ENCODE measurements around the gene L3MBTL4.
"Not testable (repeated sequence)": the region's sequence is repeated elsewhere in the genome, so short reads cannot be mapped to it uniquely, and the experiment has no call there.

The L3MBTL4 gene

DNA sequence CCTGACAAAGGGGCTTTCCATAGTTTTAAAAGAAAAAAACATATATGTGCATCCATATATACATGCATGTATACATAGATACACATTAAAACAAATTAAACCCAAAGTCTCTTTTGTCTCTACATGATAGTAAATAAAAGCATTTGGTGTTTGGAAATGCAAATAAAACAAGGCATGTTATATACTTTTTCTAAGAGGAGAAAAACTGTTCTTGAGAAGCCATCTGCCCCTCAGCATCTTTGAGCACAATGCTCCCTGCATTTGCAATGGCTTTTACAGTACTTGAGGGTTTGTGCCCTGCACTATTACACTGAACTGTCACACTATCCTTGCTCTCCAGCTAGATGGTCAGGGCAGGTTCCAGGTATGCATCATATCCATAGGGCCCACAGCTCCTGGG, 210.2 kb downstream of the L3MBTL4 start:
- H3K4me3 ChIP-seq (ENCODE audit: low read depth, low read length), result no peak overlapping the region

GRCh38 chr18:6203791-6204190, 210.9 kb downstream of the L3MBTL4 start:
- H3K4me3 ChIP-seq (ENCODE audit: low read depth, low read length), result no peak overlapping the region

DNA sequence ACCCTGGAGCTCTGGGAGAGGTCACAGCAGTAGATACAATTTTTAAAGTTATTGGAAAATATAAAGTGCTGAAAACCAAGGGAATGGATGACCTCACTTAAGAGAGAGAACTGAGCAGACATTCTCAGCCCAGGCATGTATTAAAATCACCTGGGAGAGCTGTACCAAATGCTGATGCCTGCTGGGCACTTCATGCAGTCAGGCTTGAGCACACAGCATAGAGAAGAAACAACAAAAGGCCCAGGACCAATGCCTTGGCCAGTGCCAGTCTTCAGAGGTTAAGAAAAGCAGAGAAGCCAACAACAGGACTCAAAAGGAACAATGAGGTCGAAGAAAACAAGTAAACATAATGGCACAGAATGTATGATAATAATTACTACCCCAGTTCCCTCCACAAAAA, 211.8 kb downstream of the L3MBTL4 start:
- no peak overlapping the region for H3K4me3 ChIP-seq (ENCODE audit: low read depth, low read length)

GRCh38 chr18:6200204-6200774, 214.4 kb downstream of the L3MBTL4 start:
- no peak overlapping the region for H3K4me3 ChIP-seq (ENCODE audit: low read depth, low read length)

DNA sequence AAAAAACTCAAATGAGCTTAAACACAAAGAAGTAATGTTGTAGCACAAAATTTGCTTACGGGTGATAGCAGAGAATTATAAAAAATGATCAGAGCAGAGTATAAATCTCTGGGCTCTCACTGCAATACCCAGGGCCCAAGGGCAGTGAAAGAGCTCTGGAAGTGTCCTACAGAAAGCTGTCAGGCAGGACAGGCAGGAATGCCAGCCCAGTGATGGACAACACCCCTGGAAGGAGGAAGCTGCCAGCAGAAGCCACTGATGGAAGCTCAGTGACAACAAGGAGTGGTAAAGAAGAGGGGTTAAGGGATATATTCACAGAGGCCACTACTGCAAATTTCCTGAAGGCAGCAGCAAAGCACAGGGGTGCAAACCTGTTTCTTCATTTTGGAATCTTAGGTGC, 214.9 kb downstream of the L3MBTL4 start:
- no peak overlapping the region for H3K4me3 ChIP-seq (ENCODE audit: low read depth, low read length)

- H3K4me3 ChIP-seq (ENCODE audit: low read depth, low read length), result no peak overlapping the region
These were observed 216.1 kb downstream of the L3MBTL4 start for GRCh38 chr18:6198585-6198984.

GRCh38 chr18:6194640-6195039, 220.1 kb downstream of the L3MBTL4 start:
- H3K4me3 ChIP-seq (ENCODE audit: low read depth, low read length), result no peak overlapping the region

DNA sequence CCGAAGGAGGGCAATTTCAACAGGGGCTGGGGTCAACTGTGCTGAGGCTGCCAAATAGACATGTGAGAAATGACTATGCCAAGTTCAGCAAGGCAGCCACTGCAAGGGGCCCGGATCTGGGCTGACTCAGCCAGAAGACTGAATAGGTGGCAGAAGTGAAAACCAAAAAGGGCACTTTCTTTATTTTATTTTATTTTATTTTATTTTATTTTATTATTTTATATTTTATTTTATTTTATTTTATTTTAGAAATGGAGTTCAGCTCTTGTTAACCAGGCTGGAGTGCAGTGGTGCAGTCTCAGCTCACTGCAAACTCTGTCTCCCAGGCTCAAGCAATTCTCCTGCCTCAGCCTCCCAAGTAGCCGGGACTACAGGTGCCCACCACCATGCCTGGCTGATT, 228.9 kb downstream of the L3MBTL4 start:
- not testable (repeated sequence) for H3K4me3 ChIP-seq (ENCODE audit: low read depth, low read length)

- no peak overlapping the region for H3K4me3 ChIP-seq (ENCODE audit: low read depth, low read length)
These were observed 239.5 kb downstream of the L3MBTL4 start for GRCh38 chr18:6174983-6175745.

- H3K4me3 ChIP-seq (ENCODE audit: low read depth, low read length), result no peak overlapping the region
These were observed 244.1 kb downstream of the L3MBTL4 start for GRCh38 chr18:6170604-6171003.

DNA sequence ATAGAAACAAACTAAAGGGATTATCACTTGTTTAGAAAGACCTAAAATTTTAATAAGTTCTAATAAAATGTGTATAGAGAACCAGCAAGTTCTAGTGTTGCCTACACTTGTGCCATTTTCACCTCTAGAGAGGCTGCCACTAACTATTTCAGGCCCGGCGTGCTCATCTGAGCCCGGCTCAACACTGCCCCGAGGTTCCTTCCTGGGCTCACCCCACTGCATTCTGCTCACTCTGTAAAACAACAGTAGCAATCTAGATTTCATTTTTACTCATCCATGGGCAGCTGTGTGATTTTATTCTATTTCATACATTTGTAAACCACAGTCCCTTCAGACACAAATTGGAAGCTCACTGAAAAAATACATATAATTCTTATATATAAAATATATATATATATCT, 253.2 kb downstream of the L3MBTL4 start:
- no peak overlapping the region for H3K4me3 ChIP-seq (ENCODE audit: low read depth, low read length)

- H3K4me3 ChIP-seq (ENCODE audit: low read depth, low read length), result no peak overlapping the region
These were observed 255.3 kb downstream of the L3MBTL4 start for GRCh38 chr18:6159426-6159825.

GRCh38 chr18:6158958-6159357, 255.8 kb downstream of the L3MBTL4 start:
- H3K4me3 ChIP-seq (ENCODE audit: low read depth, low read length), result no peak overlapping the region

GRCh38 chr18:6156446-6156845, 258.3 kb downstream of the L3MBTL4 start:
- no peak overlapping the region for H3K4me3 ChIP-seq (ENCODE audit: low read depth, low read length)

- no peak overlapping the region for H3K4me3 ChIP-seq (ENCODE audit: low read depth, low read length)
These were observed 259.0 kb downstream of the L3MBTL4 start for GRCh38 chr18:6155707-6156106.

GRCh38 chr18:6150430-6150829, 264.3 kb downstream of the L3MBTL4 start:
- H3K4me3 ChIP-seq (ENCODE audit: low read depth, low read length), result no peak overlapping the region

GRCh38 chr18:6146307-6146661, 268.4 kb downstream of the L3MBTL4 start:
- H3K4me3 ChIP-seq (ENCODE audit: low read depth, low read length), result no peak overlapping the region

DNA sequence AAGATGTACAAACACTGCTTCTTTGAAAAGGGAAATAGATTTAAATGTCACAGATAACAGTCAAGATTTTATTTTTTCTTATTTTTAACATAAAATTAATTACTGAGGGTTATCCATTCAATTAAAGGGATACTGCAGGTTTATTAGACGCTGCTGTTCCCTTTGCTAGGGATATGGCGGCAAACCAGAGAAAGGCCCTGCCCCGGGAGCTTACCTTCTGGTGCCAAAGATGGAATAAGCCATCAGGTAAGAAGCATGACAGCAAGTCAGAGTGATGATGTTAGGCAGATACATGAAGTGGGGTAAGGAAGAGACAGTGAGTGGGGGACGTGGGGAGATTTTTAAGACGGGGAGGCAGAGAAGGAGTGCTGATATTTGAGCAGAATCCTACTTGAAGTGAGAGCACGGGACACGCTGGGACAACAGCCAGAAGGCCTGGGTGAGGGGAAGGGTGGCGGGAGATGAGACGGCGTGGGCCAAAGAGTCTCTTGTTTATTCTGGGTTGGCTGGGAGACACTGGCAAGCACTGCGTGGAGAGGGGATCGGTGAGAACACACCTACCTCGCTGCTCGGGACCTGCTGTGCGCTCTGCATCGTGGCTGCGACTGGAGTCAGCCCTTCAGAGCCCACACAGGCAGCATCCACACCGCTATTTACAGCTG, 268.9 kb downstream of the L3MBTL4 start:
- H3K4me3 ChIP-seq (ENCODE audit: low read depth, low read length), result no peak overlapping the region

GRCh38 chr18:6139007-6139406, 275.7 kb downstream of the L3MBTL4 start:
- H3K4me3 ChIP-seq (ENCODE audit: low read depth, low read length), result no peak overlapping the region

DNA sequence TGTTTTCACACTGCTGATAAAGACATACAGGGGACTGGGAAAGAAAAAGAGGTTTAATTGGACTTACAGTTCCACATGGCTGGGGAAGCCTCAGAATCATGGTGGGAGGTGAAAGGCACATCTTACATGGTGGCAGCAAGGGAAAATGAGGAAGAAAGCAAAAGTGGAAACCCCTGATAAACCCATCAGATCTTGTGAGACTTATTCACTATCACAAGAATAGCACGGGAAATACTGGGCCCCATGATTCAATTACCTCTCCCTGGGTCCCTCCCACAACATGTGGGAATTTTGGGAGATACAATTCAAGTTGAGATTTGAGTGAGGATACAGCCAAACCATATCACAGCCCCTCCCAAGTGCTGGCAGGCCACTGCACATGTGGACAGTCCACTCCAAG, 278.8 kb downstream of the L3MBTL4 start:
- H3K4me3 ChIP-seq (ENCODE audit: low read depth, low read length), result not testable (repeated sequence)

- not testable (repeated sequence) for H3K4me3 ChIP-seq (ENCODE audit: low read depth, low read length)
These were observed 279.7 kb downstream of the L3MBTL4 start for GRCh38 chr18:6135029-6135428.

DNA sequence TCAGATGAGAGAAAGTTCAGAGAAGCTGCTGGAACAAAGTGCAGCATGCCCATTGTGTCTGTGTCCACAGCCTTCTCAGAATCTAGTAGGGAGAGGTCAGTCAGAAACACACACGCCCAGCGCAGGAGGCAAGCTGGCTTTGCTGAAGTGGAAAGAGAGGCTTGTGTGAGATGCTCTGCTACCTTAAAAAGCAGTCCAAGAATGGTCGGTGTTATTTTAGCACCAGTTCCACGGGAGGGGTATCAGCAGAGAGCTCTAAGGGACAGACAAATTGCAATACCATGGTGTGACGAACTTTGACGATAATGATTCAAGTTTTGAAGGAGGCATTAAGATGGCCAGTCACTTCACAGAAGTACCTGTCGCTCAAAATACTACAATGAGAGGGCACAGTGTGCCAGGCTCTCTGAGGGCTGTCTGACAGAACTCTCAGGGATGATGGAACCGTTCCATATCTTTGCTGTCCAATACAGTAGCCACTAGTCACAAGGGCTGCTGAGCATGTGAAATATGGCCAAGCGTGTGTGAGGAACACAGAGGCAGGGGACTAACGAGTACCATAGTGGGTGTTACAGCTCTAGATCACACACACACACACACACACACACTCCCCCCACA, 281.9 kb downstream of the L3MBTL4 start:
- no peak overlapping the region for H3K4me3 ChIP-seq (ENCODE audit: low read depth, low read length)

All from iPS-11a (cell line).